ENCODE data around the gene ADAM8. TPM values are rescaled to one million over a fixed set of nuclear protein-coding genes. Genes with fewer than 3 reads are reported as not detected.
A peak's percentile ranks its signal among the peaks of the same experiment; 100 is the strongest.

The ADAM8 gene
- total RNA-seq, 5 donors from 2014 or later (not counting 1 experiment from before 2014, with no cell fraction given) = 80.5 to 142 (median 107) TPM

- CTCF ChIA-PET = no interaction called here
- Histone ChIP-seq H3K4me3 (ENCODE audit: control insufficient read depth in 1 of 2, extremely low read depth in 1 of 2, low read length in 1 of 2) (no peak overlapping the region), H3K27me3 (replicated peaks in 1 of 2; ENCODE audit: control insufficient read depth in 2 of 2, extremely low read depth in 1 of 2, insufficient read depth in 2 of 2, low read length in 1 of 2) (peaks cover 0 to 44% of the 10 kb centered on the region in 2 experiments), H3K27ac (ENCODE audit: low read length) (no peak overlapping the region), H3K4me1 (ENCODE audit: control insufficient read depth in 1 of 2, extremely low read depth in 1 of 2, insufficient read depth in 2 of 2, low read length in 2 of 2) (no peaks in the 10 kb centered on the region), H3K9me3 (no peaks in the 10 kb centered on the region), H3K36me3 (ENCODE audit: control insufficient read depth in 2 of 2, extremely low read depth in 1 of 2, insufficient read depth in 1 of 2, low read length in 1 of 2) (no peaks in the 10 kb centered on the region)
- POLR2A ChIA-PET = no interaction called here
- peaks cover 4 to 25% of the 10 kb centered on the region in 2 donors for H3K27me3 Mint-ChIP-seq
- ATAC-seq (replicated peaks in 1 of 4) (no peak), DNase-seq (no peak)
- H3K36me3 Mint-ChIP-seq = no peaks in the 10 kb centered on the region
- no peak overlapping the region for H3K27ac Mint-ChIP-seq
- 92% methylated on average over 27 of the region's 36 CpGs for WGBS (ENCODE audit: insufficient coverage)
- no peaks in the 10 kb centered on the region for H3K9me3 Mint-ChIP-seq
- H3K4me3 Mint-ChIP-seq = no peak overlapping the region
- peaks cover 0 to 11% (median 1%) of the 10 kb centered on the region in 3 donors for H3K4me1 Mint-ChIP-seq
These were observed 28.9 kb downstream of the ADAM8 start for GRCh38 chr10:133247681-133248333.

DNA sequence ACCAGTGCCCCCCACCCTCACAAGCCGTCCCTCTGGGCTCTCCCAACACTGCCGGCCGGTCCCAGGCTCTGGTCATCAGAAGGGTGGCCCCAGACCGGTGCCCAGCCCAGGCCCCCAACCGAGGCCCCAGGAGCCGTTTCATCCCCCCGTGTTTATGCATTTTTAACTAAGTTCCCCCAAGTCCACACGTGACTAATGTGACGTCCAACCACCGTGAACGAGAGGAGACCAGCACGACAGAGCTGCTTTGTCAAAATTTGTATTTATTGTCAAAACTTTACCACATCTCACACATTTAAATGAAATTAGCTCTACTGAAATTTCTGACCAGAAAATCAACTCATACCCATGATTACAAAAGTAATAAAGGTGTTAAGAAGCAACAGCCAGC lies 30.4 kb downstream of the ADAM8 start:
- Histone ChIP-seq H3K27ac (ENCODE audit: low read length) (no peak overlapping the region), H3K27me3 (replicated peaks in 1 of 2; ENCODE audit: control insufficient read depth in 2 of 2, extremely low read depth in 1 of 2, insufficient read depth in 2 of 2, low read length in 1 of 2) (peaks cover 0 to 58% of the 10 kb centered on the region in 2 experiments), H3K36me3 (ENCODE audit: control insufficient read depth in 2 of 2, extremely low read depth in 1 of 2, insufficient read depth in 1 of 2, low read length in 1 of 2) (no peaks in the 10 kb centered on the region), H3K4me1 (ENCODE audit: control insufficient read depth in 1 of 2, extremely low read depth in 1 of 2, insufficient read depth in 2 of 2, low read length in 2 of 2) (peaks cover 0 to 11% of the 10 kb centered on the region in 2 experiments), H3K9me3 (no peaks in the 10 kb centered on the region), H3K4me3 (ENCODE audit: control insufficient read depth in 1 of 2, extremely low read depth in 1 of 2, low read length in 1 of 2) (no peak overlapping the region)
- Mint-ChIP-seq H3K27ac (no peak overlapping the region), H3K27me3 (peaks cover 18 to 37% of the 10 kb centered on the region in 2 donors), H3K9me3 (no peaks in the 10 kb centered on the region), H3K4me1 (peaks cover 7 to 22% (median 8%) of the 10 kb centered on the region in 3 donors), H3K4me3 (no peak overlapping the region), H3K36me3 (no peaks in the 10 kb centered on the region)
- ATAC-seq (replicated peaks in 1 of 4) (no peak), DNase-seq (no peak)
- POLR2A ChIA-PET = interaction anchor here in 1 of 2 donors (0.7 kb wide), 1 partner anchor 57 kb away, joined by 5 read pairs; no protein-coding TSS in a partner anchor
- 84% methylated on average over 10 of the region's 12 CpGs for WGBS (ENCODE audit: insufficient coverage)
- CTCF ChIA-PET = no interaction called here

DNA sequence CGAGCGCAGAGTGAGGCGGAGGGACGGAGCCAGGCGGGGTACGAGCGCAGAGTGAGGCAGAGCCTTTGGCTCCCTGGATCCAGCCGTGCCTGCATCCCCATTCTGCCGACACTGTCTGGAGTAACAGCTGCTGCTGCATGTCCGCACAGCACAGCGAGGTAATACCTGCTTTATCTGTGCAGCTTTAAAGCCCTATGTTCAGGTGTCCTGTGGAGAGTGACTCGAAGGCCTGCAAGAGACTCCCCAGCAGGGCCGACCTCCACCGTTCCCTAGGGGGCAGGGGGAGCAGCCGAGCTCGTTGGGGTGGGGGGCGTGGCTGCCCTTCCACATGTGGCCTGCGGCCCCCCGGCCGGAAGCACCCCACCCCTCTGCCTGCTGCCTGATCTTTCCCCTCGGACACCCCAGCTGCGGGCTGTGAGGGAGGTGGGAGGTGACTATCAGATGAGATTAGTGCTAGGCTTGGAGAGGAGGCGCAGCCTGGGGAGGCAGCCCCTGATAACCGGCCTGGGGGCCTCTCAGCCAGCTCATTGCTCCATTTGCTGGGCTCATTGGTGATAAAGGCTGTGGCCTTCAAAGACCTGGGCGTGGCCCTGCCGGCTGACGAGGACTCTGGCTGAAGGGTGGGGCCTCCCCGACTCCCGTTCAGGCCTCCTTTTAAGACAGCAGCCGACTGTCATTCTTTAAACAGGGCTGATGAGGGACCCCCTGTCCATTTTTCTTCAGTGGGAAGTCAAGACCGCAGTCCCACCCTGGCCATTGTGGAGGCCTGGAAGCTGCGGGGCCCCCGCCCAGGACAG lies 31.0 kb downstream of the ADAM8 start:
- Mint-ChIP-seq H3K27me3 (peaks cover 24 to 43% of the 10 kb centered on the region in 2 donors), H3K4me3 (no peak overlapping the region), H3K9me3 (no peaks in the 10 kb centered on the region), H3K36me3 (no peaks in the 10 kb centered on the region), H3K4me1 (peaks cover 13 to 28% (median 14%) of the 10 kb centered on the region in 3 donors), H3K27ac (peak overlapping the region in 1 of 2 donors; percentile 49)
- Histone ChIP-seq H3K27me3 (replicated peaks in 1 of 2; ENCODE audit: control insufficient read depth in 2 of 2, extremely low read depth in 1 of 2, insufficient read depth in 2 of 2, low read length in 1 of 2) (peaks cover 0 to 61% of the 10 kb centered on the region in 2 experiments), H3K27ac (ENCODE audit: low read length) (no peak overlapping the region), H3K4me3 (ENCODE audit: control insufficient read depth in 1 of 2, extremely low read depth in 1 of 2, low read length in 1 of 2) (no peak overlapping the region), H3K4me1 (ENCODE audit: control insufficient read depth in 1 of 2, extremely low read depth in 1 of 2, insufficient read depth in 2 of 2, low read length in 2 of 2) (peaks cover 0 to 16% of the 10 kb centered on the region in 2 experiments), H3K9me3 (no peaks in the 10 kb centered on the region), H3K36me3 (ENCODE audit: control insufficient read depth in 2 of 2, extremely low read depth in 1 of 2, insufficient read depth in 1 of 2, low read length in 1 of 2) (no peaks in the 10 kb centered on the region)
- no peak for DNase-seq
- WGBS (ENCODE audit: insufficient coverage) = 82% methylated on average over 17 of the region's 33 CpGs
- ATAC-seq (replicated peaks in 1 of 4) = no peak
- POLR2A ChIA-PET = no interaction called here
- CTCF ChIA-PET = no interaction called here

DNA sequence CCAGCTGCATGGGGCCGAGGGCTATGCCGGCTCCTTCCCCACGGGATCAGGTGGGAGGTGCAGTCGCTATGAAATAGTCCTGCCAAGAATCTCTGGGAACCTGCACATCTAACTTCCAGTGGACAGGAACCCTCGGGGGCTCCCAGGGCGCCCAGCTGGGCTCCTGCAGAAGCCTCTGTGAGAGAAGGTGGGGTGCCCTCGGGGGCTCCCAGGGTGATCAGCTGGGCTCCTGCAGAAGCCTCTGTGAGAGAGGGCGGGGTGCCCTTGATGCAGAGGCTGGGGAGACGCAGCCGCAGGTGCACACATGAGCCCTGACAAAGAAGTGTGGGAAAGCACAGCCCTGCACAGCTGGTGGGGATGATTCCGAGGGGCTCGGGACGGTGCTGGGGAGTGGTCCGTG lies 33.1 kb downstream of the ADAM8 start:
- no peaks in the 10 kb centered on the region for H3K36me3 Mint-ChIP-seq
- H3K4me1 Mint-ChIP-seq = peaks cover 16 to 29% (median 16%) of the 10 kb centered on the region in 3 donors
- Histone ChIP-seq H3K27ac (ENCODE audit: low read length) (no peak overlapping the region), H3K4me3 (ENCODE audit: control insufficient read depth in 1 of 2, extremely low read depth in 1 of 2, low read length in 1 of 2) (no peak overlapping the region), H3K9me3 (no peaks in the 10 kb centered on the region), H3K4me1 (ENCODE audit: control insufficient read depth in 1 of 2, extremely low read depth in 1 of 2, insufficient read depth in 2 of 2, low read length in 2 of 2) (peaks cover 0 to 16% of the 10 kb centered on the region in 2 experiments), H3K27me3 (replicated peaks in 1 of 2; ENCODE audit: control insufficient read depth in 2 of 2, extremely low read depth in 1 of 2, insufficient read depth in 2 of 2, low read length in 1 of 2) (peaks cover 2 to 78% of the 10 kb centered on the region in 2 experiments), H3K36me3 (ENCODE audit: control insufficient read depth in 2 of 2, extremely low read depth in 1 of 2, insufficient read depth in 1 of 2, low read length in 1 of 2) (no peaks in the 10 kb centered on the region)
- ChIA-PET CTCF (no interaction called here), POLR2A (no interaction called here)
- H3K27me3 Mint-ChIP-seq = peaks cover 34 to 53% of the 10 kb centered on the region in 2 donors
- H3K4me3 Mint-ChIP-seq = no peak overlapping the region
- H3K9me3 Mint-ChIP-seq = no peaks in the 10 kb centered on the region
- ATAC-seq (replicated peaks in 1 of 4) (no peak), DNase-seq (no peak)
- 71% methylated on average over 13 of the region's 14 CpGs for WGBS (ENCODE audit: insufficient coverage)
- H3K27ac Mint-ChIP-seq = no peak overlapping the region

DNA sequence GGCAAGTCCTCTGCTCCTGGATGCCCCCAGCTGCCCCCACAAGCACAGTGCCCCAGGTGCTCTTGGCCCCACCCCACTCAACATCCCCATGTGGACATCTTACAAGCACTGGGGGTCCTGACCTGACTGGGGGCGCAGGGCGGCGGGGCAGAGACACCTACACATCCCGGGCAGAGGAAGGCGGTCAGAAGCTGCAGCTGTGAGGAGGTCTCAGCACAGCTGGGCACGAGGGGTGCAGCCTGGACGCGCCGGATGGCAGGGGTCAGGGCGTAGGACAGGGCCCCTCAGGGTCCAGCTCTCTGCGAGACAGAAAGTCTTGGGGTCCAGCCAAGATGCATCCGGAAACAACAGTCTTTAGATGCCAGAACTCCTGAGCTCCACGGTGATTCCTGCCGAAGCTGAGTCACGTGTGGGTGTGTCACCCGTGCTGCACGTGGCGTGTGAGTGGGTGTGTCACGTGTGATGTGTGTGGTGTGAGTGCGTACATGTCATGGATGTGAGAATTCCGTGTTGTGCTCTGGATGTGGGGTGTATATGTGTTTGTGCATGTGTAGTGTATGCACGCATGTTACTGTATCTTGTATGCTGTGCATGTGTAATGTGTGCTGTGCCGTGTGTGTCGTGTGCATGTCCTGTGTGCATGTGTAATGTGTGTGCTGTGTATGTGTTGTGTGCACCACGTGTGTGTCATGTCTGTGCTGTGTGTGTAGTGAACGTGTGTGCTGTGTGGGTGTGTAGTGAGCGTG lies 33.9 kb downstream of the ADAM8 start:
- Mint-ChIP-seq H3K4me1 (peaks cover 16 to 31% (median 17%) of the 10 kb centered on the region in 3 donors), H3K27ac (no peak overlapping the region), H3K9me3 (no peaks in the 10 kb centered on the region), H3K27me3 (peaks cover 37 to 57% of the 10 kb centered on the region in 2 donors), H3K4me3 (peak overlapping the region in 2 of 3 donors; percentile 54 to 64), H3K36me3 (no peaks in the 10 kb centered on the region)
- no peak overlapping the region for H3K27ac ChIP-seq (ENCODE audit: low read length)
- no peak overlapping the region for H3K4me3 ChIP-seq (ENCODE audit: control insufficient read depth in 1 of 2, extremely low read depth in 1 of 2, low read length in 1 of 2)
- no peaks in the 10 kb centered on the region for H3K9me3 ChIP-seq
- H3K4me1 ChIP-seq (ENCODE audit: control insufficient read depth in 1 of 2, extremely low read depth in 1 of 2, insufficient read depth in 2 of 2, low read length in 2 of 2) = peaks cover 0 to 20% of the 10 kb centered on the region in 2 experiments
- H3K36me3 ChIP-seq (ENCODE audit: control insufficient read depth in 2 of 2, extremely low read depth in 1 of 2, insufficient read depth in 1 of 2, low read length in 1 of 2) = no peaks in the 10 kb centered on the region
- WGBS (ENCODE audit: insufficient coverage) = 86% methylated on average over 27 of the region's 27 CpGs
- DNase-seq = no peak
- ChIA-PET CTCF (no interaction called here), POLR2A (no interaction called here)
- peaks cover 4 to 86% of the 10 kb centered on the region in 2 experiments for H3K27me3 ChIP-seq (replicated peaks in 1 of 2; ENCODE audit: control insufficient read depth in 2 of 2, extremely low read depth in 1 of 2, insufficient read depth in 2 of 2, low read length in 1 of 2)
- ATAC-seq (replicated peaks in 1 of 4) = no peak

DNA sequence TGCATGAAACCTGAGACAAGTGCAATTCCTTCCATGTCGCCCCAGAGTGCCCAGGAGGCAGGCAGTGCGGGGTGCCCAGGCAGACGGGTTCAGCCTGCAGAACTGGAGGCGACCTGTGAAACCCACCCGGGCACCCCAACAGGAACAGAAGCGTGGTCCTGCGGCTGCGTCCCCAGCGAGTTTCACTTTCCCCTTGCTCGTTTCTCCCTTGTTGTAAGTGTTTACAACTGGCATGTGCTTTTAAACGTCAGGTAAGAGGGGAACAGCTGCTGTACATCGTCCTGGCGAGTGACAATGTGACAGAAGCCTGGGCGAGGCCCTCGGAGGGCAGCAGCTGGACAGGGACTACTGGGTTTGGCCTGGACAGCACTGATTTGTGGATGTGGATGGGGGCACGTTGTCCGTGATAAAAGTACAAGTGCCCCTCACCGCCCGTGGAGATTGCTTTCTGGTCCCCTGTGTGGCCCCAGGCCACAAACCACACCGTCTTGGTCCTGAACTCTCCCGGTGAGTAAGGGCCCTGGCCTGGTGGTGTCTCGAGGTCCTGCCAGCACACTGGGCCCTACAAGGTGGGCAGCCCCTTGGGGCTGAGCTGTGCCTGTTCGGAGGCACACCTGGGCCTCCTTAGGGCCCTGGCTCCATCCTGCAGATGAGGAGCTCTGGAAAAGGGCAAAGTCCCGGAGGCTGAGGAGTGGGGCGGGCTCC lies 35.0 kb downstream of the ADAM8 start:
- H3K27me3 Mint-ChIP-seq = peaks cover 37 to 58% of the 10 kb centered on the region in 2 donors

More for the DNA sequence above, 35.0 kb downstream of the ADAM8 start:
- Histone ChIP-seq H3K27me3 (replicated peaks in 1 of 2; ENCODE audit: control insufficient read depth in 2 of 2, extremely low read depth in 1 of 2, insufficient read depth in 2 of 2, low read length in 1 of 2) (peaks cover 4 to 93% of the 10 kb centered on the region in 2 experiments), H3K36me3 (ENCODE audit: control insufficient read depth in 2 of 2, extremely low read depth in 1 of 2, insufficient read depth in 1 of 2, low read length in 1 of 2) (no peaks in the 10 kb centered on the region), H3K4me1 (ENCODE audit: control insufficient read depth in 1 of 2, extremely low read depth in 1 of 2, insufficient read depth in 2 of 2, low read length in 2 of 2) (peaks cover 0 to 31% of the 10 kb centered on the region in 2 experiments), H3K9me3 (no peaks in the 10 kb centered on the region), H3K27ac (ENCODE audit: low read length) (no peak overlapping the region), H3K4me3 (ENCODE audit: control insufficient read depth in 1 of 2, extremely low read depth in 1 of 2, low read length in 1 of 2) (peak overlapping the region; percentile 23 to 47)
- DNase-seq (peak in 1 of 35 experiments; percentile 34), ATAC-seq (replicated peaks in 1 of 4) (peak in 1 of 4 experiments; percentile 34)
- POLR2A ChIA-PET = no interaction called here
- Mint-ChIP-seq H3K4me1 (peaks cover 15 to 28% (median 16%) of the 10 kb centered on the region in 3 donors), H3K4me3 (peak overlapping the region; percentile 54 to 80 (median 79)), H3K27ac (no peak overlapping the region), H3K36me3 (no peaks in the 10 kb centered on the region), H3K9me3 (no peaks in the 10 kb centered on the region)
- WGBS (ENCODE audit: insufficient coverage) = 22% methylated on average over 23 of the region's 25 CpGs
- CTCF ChIA-PET = no interaction called here

All from T-cell (primary cell).